GM11168 (cell line): ENCODE data around the gene CH25H.

Source experiments
- in situ Hi-C: fragments of 300-500 bp; cut with MboI; formaldehyde crosslinking; loops from one replicate; pipeline ENCODE4 v1.12.0; 2022; ENCODE audit warnings: low sequenced_read_pairs; ENCODE audit not compliant: unreplicated experiment

The CH25H gene

GRCh38 chr10:89163265-89163995 lies 43.7 kb downstream of the CH25H start:
- in situ Hi-C loops, result no loop called here

DNA sequence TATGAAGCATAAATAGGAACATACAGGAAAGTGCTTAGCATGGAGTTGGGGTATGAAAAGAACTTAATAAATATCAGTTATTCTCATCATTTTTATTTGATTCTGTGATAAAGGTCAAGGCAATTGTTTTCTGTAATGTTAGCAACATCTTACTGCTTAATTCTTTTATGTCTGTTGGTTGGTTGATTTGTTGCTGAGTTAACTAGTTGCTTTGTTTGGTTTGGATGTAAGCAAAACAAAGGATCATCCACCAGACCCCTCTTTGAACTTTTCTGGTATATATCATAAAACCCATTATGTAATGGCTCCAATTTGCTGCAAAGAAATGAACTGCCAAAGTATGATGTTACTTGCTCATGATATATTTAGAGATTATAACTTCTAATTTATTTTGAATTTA lies 44.5 kb downstream of the CH25H start:
- in situ Hi-C loops, result no loop called here

DNA sequence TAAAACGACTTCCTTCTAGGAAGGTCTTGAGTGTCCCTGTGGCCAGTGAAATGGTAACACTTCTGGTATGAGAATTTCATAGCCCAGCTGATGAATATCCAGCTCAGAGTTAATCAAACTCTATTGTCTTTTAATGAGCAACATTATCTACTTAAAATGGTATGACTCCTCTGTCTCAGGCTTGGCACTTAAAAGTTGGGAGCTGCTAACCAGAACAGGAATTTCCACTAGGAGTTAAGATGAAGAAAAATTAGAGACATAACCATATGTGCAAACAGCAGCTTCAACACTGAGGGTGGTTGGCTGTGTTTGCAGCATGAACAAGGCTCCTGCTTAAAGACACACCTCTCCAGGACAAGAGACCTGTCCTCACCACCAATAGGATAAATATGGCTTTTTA lies 46.8 kb downstream of the CH25H start:
- in situ Hi-C loops, result no loop called here

DNA sequence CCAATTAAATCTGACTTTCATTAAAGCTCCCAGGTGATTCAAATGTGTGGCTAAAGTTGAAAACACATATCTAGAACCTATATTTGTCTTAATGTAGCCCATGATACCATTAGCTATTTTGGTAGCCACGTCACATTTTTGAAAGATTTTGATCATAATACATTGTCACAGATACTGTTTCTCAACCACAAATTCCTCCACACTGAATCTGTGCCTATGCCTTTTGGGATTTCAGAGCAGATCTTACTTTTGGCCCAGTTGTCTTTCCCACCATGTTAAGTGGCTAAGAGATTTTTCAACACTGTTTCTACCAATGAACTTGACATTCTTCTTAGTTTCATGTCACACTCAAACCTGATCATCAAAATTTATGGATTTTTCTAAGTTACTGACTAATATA lies 47.4 kb downstream of the CH25H start:
- in situ Hi-C loops, result no loop called here

DNA sequence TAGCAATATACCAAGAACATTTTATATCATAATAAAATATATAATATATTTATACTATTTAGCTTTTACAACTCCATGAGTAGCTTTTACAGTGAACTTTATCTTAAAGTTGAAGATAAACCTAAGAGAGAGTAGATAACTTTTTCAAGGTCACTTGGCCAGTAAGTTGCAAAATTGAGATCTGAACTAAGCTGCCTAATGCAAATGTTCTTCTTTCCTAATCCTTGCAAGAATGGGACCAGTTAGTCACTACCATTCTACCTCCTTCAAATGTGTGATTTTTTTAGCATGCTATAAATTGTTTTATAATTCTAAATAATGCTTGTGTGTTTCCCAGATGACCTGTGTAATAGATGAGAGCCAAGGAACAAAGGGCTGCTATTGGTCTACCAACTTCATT lies 47.8 kb downstream of the CH25H start:
- in situ Hi-C loops, result no loop called here

GRCh38 chr10:89158446-89158845 lies 48.7 kb downstream of the CH25H start:
- in situ Hi-C loops, result no loop called here

GRCh38 chr10:89156161-89156835 lies 50.8 kb downstream of the CH25H start:
- in situ Hi-C loops, result no loop called here
